BJ (cell line): ENCODE measurements around the gene ANO4. TPM values are rescaled to one million over a fixed set of nuclear protein-coding genes. Genes with fewer than 3 reads are reported as not detected.

ENCODE experiments used
- CTCF ChIA-PET: fragments of 350-600 bp; formaldehyde crosslinking; extraction: SDS; loops from one replicate; lab custom pipeline; 2021; ENCODE audit warnings: antibody characterized with exemption, inconsistent platforms; lab: Yijun Ruan, JAX
- POLR2A ChIA-PET: fragments of 300-600 bp; sonication (Branson Sonifier 250); formaldehyde crosslinking; extraction: SDS; loops from one replicate; lab custom pipeline; 2021; ENCODE audit warnings: antibody characterized with exemption; lab: Charles Lee
- DNase-seq: peaks from one replicate; pipeline ENCODE4 v3.0.0-alpha.2; 2011; ENCODE audit warnings: low read depth
- H3K27me3 ChIP-seq: 2 replicates; pipeline ENCODE4 v1.6.0; 2011; ENCODE audit warnings: low read length; ENCODE audit not compliant: control insufficient read depth, insufficient read depth
- H3K36me3 ChIP-seq: 2 replicates; pipeline ENCODE4 v1.5.1; 2011; ENCODE audit warnings: low read length; ENCODE audit not compliant: control insufficient read depth, insufficient read depth
- H3K4me3 ChIP-seq: 2 replicates; pipeline ENCODE4 v1.5.1; 2011; ENCODE audit warnings: low read depth, mild to moderate bottlenecking, control low read depth, low read length
- CTCF ChIP-seq: IDR thresholded peaks from 2 replicates; pipeline ENCODE4 v1.5.1; 2011; ENCODE audit warnings: low read depth, mild to moderate bottlenecking, control low read depth, inconsistent platforms, low read length, moderate library complexity; ENCODE audit not compliant: insufficient read depth
- polyA plus RNA-seq: library from polyadenylated mRNA; depleted of rRNA; stranded (reverse); fragments of >200 nt; gene quantifications from 2 replicates; pipeline ENCODE4 v1.2.3, GENCODE V29; 2011

The ANO4 gene
- polyA plus RNA-seq, 1 experiment: 7.1 TPM

DNA sequence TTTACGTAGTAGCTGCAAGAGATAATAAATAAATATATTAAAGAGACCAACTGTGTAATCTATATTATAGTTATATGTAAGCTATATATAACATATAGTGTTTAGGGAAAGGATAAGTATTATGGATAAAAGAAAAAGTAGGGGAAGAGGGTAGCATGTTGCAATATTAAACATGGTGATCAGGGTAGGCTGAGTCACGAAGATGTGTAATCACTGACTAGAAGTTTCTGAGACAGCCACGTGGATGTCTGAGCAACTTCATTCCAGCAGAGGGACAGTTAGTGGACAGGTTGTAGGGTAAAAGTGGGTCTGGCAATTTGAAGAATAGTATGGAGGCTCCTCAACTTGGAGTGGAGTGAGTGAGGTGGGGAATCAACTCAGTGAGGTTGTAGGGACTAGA lies 109.7 kb downstream of the ANO4 start:
- Histone ChIP-seq H3K36me3 (no peaks in the 10 kb centered on the region), H3K27me3 (no peaks in the 10 kb centered on the region), H3K4me3 (no peak overlapping the region)
- TF ChIP-seq CTCF: no peak
- no peak for DNase-seq
- POLR2A ChIA-PET: no interaction called here
- CTCF ChIA-PET: interaction anchor here (0.8 to 1.6 kb wide), 2 partner anchors 10 to 27 kb away, joined by 3 to 4 read pairs; no protein-coding TSS in a partner anchor

DNA sequence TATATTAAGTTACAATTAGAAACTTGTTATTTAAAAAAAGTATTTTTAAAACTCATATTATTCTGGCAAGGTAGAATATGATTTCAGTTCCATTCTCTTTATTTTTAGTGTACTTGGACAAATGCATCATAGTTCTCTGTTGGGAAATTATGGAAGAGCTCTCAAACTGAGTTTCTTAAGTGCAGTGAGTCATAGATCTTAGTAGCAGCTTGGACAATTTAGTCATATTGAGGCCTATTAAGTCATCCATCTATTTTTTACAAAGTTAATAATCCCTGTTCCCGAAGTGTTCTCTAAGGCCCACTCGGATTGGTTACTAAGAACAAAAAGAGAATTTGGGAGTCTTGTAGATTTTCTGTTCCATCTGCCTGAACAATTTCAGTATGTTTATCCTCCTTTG lies 113.9 kb downstream of the ANO4 start:
- Histone ChIP-seq H3K36me3 (no peaks in the 10 kb centered on the region), H3K27me3 (no peaks in the 10 kb centered on the region), H3K4me3 (no peak overlapping the region)
- ChIA-PET CTCF (no interaction called here), POLR2A (no interaction called here)
- peak; percentile 44 for DNase-seq
- TF ChIP-seq CTCF: no peak

- DNase-seq: peak; percentile 4
- CTCF ChIA-PET: interaction anchor here (0.7 to 1.9 kb wide), 3 partner anchors 9 to 51 kb away, joined by 3 to 6 read pairs (median 3); no protein-coding TSS in a partner anchor
- no peak overlapping the region for H3K4me3 ChIP-seq
- POLR2A ChIA-PET: no interaction called here
- no peaks in the 10 kb centered on the region for H3K27me3 ChIP-seq
- TF ChIP-seq CTCF: no peak
- no peaks in the 10 kb centered on the region for H3K36me3 ChIP-seq
These were observed 119.5 kb downstream of the ANO4 start for GRCh38 chr12:100913872-100914592.

DNA sequence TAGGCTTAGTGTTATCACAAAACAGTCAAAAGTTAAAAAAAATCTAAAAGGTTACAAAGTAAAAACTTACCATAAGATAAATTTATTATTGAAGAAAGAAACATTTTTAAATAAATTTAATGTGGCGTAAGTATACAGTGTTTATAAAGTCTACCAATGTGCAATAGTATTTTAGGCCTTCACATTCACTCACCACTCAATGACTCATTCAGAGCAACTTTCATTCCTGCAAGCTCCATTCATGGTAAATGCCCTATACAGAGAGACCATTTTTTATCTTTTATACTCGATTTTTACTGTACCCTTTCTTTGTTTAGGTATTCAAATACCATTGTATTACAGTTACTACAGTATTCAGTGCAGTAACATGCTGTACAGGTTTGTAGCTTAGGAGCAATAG lies 124.5 kb downstream of the ANO4 start:
- ChIA-PET POLR2A (no interaction called here), CTCF (interaction anchor here (1.2 to 1.4 kb wide), 2 partner anchors 8 to 48 kb away, joined by 3 to 4 read pairs; no protein-coding TSS in a partner anchor)

More for the DNA sequence above, 124.5 kb downstream of the ANO4 start:
- Histone ChIP-seq H3K36me3 (no peaks in the 10 kb centered on the region), H3K27me3 (no peaks in the 10 kb centered on the region), H3K4me3 (no peak overlapping the region)
- no peak for TF ChIP-seq CTCF
- no peak for DNase-seq
